NCI-H146 (cell line): ENCODE measurements around the gene ASCL2.

Source experiments
- DNase-seq: peaks from one replicate; lab custom pipeline; 2025; lab: John Stamatoyannopoulos, UW

The ASCL2 gene

DNA sequence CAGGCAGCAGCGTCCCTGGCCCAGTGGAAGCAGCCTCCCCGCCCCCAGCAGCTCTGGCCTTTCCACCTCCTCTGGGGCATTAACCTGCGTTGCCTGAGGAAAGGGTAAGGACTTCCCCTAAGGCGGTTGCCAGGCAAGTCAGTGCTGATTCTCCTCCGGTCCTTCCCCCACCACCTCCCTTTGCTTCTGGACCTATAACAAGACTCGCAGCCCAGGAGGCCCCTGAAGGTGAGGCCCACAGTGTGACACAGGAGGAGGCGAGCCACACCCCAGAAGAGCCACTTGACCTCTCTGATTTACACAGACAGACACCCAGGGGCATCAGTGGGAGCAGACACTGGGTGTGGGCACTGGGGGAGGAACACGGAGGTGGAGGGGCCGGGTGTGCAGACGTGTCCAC lies 35.4 kb downstream of the ASCL2 start:
- DNase-seq, result no peak

DNA sequence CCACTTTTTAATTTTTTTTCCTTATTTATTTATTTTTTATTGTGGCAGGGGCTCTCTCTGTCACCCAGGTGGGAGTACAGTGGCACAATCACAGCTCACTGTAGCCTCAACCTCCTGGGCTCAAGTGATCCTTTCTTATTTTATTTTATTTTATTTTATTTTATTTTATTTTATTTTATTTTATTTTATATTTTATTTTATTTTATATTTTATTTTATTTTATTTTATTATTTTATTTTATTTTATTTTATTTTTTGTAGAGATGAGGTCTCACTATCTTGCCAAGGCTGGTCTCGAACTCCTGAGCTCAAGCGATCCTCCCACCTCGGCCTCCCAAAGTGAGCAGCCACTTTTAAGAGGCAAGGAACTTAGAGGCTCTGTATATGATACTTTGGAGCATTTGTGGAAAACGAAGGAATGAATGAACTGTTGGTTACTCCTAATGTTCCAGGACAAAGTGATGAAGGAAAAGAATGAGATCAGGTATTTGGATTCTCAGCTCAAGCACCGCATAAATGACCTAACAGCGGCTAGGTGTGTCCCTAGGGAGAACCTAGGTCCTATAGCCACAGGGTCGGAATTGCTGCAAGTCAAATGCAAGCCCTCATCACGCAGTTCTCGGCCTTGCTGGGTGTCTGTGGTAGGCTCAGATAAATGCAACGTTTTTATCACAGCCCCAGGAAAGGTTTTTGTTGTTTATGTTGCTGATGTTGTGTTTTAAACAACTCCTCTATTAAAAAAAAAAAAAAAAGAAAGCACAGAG lies 36.5 kb downstream of the ASCL2 start:
- no peak for DNase-seq

DNA sequence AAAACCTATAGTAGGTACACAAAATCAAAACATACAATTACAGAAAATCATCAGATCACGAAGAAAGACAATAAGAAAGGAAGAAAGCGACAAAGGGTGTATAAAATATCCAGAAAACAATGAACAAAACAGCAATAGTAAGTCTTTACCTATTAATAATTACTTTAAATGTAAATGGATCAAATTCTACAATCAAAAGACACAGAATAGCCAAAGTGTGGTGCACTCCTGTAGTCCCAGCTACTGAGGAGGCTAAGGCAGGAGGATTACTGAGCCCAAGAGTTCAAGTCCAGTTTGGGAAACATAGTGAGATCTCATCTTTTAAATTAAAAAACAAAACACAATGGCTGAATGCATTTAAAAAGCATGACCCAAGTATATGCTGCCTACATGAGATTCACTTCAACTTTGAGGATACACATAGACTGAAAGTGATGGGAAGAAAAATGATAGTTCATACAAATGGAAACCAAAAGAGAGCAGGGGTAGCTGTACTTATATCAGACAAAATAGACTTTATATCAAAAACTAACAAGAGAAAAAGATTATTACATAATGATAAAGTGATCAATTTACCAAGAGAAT lies 40.6 kb downstream of the ASCL2 start:
- DNase-seq, result no peak

DNA sequence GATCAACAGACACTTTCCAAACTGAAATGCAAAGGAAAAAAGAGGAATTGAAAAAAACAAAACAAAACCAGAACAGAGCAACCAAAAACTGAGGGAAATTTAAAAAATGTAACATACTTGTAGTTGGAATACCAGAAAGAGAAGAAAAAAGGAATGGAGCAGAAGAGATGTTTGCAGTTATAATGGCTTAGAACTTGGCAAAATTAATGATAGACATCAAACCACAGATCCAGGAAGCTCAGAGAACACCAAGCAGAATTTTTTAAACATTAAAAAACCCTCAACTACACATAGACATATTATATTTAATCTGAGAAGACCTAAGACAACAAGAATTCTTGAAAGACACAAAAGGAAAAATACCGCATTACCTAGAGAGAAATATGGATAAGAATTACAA lies 46.1 kb downstream of the ASCL2 start:
- no peak for DNase-seq

DNA sequence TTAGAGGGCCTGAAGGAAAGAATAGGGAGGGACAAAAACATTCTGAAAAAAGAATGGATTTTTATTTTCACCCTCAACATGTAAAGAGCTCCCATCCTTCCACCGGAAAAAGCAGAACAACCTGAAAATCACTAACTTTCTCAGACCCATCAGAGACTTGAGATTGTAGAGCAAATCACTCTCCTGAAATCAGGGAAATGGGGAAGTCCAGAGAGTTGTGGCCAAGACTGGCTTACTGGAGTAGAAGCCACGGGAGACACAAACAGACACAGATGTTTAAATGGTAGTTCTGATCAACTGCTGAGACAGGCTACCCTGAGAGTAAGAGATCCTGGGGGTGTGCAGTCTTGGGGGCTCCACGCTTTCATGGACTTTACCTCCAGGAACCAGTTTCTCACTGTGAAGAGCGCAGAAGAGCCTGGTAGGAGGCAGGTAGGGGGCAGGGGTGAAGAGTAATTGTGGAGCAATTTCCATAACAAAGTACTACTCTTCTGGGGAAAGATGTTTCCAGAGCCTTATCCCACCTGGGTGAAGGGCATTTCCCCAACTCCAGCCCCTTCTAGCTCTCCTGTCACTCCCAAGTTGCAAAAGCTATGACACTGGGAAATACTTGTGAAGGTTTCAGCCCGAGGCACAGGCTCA lies 47.1 kb downstream of the ASCL2 start:
- no peak for DNase-seq

GRCh38 chr11:2222451-2222850 lies 47.9 kb downstream of the ASCL2 start:
- DNase-seq, result no peak

- DNase-seq, result no peak
These were observed 48.8 kb downstream of the ASCL2 start for GRCh38 chr11:2221591-2221990.

DNA sequence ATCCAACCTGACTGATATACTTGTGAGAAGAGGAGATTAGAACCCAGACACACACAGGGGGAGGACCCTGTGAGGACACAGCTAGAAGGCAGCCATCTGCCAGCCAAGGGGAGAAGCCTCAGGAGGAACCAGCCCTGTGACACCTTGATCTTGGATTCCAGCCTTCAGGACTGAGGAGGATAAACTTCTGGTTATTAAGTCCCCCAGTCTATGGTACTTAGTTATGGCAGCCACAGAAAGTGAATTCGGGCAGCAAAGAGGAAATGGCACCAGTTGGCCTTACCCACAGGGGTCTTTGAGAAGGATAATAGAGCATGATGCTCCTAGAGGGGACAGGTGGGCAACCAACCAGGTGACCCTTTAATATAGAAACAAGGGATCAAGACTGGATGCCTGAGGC lies 49.4 kb downstream of the ASCL2 start:
- no peak for DNase-seq

DNA sequence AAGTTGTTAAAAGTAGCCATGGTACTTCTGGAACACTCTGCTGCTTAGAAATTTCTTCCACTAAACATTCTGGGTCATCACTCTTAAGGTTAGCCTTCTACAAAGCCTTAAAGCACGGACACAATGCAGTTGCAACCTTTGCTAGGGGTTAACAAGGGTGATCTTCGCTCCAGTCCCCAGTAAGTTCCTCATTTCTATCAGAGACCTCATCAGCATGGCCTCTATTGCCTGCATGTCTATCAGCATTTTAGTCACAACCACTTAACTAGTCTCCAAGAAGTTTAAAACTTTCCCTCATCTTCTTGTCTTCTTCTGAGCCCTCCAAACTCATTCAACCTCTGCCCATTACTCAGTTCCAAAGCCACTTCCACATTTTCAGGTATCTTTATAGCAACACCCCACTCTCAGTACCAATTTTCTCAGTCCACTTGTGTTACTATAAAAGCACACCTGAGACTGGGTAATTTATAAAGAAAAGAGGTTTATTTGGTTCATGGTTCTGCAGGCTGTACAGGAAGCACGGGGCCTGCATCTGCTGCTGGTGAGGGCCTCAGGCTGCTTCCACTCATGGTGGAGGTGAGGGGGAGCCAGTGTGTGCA lies 50.1 kb downstream of the ASCL2 start:
- DNase-seq, result no peak

- DNase-seq, result no peak
These were observed 50.9 kb downstream of the ASCL2 start for GRCh38 chr11:2219318-2220017.
